GM21576 (cell line): ENCODE data around the gene CAMTA1.
A peak's percentile ranks its signal among the peaks of the same experiment; 100 is the strongest.
"Not testable (repeated sequence)": the region's sequence is repeated elsewhere in the genome, so short reads cannot be mapped to it uniquely, and the experiment has no call there.

Experiments
- ATAC-seq: cut with Tn5 transposase; IDR thresholded peaks from one replicate; pipeline ENCODE4 v1.9.1; 2021; ENCODE audit warnings: mild to moderate bottlenecking, moderate library complexity; ENCODE audit not compliant: unreplicated experiment

The CAMTA1 gene, protein sequence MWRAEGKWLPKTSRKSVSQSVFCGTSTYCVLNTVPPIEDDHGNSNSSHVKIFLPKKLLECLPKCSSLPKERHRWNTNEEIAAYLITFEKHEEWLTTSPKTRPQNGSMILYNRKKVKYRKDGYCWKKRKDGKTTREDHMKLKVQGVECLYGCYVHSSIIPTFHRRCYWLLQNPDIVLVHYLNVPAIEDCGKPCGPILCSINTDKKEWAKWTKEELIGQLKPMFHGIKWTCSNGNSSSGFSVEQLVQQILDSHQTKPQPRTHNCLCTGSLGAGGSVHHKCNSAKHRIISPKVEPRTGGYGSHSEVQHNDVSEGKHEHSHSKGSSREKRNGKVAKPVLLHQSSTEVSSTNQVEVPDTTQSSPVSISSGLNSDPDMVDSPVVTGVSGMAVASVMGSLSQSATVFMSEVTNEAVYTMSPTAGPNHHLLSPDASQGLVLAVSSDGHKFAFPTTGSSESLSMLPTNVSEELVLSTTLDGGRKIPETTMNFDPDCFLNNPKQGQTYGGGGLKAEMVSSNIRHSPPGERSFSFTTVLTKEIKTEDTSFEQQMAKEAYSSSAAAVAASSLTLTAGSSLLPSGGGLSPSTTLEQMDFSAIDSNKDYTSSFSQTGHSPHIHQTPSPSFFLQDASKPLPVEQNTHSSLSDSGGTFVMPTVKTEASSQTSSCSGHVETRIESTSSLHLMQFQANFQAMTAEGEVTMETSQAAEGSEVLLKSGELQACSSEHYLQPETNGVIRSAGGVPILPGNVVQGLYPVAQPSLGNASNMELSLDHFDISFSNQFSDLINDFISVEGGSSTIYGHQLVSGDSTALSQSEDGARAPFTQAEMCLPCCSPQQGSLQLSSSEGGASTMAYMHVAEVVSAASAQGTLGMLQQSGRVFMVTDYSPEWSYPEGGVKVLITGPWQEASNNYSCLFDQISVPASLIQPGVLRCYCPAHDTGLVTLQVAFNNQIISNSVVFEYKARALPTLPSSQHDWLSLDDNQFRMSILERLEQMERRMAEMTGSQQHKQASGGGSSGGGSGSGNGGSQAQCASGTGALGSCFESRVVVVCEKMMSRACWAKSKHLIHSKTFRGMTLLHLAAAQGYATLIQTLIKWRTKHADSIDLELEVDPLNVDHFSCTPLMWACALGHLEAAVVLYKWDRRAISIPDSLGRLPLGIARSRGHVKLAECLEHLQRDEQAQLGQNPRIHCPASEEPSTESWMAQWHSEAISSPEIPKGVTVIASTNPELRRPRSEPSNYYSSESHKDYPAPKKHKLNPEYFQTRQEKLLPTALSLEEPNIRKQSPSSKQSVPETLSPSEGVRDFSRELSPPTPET (N-terminal part only)

DNA sequence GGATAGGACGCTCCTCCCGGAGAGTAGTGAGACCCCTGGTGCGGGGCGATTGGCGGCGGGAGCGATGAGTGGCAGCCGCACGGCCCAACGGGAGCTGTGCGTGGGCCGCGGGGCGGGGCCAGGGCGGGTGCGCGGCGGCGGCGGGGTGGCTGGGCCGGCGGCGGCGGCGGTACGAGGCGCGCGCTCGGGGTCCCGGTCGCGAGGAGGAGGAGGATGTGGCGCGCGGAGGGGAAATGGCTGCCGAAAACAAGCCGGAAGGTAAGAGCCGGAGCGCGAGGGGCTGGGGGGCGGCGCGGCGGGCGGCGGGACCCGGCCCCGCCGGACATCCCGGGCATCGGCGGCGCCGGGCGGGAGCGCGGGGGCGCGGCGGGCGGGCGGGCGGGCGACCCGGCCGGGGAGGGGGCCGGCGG is at the start of gene CAMTA1:
CAMTA1 (plus strand) TSS at position 137 of the 410 bp plus-strand sequence; CDS start at position 214, 77 bp downstream.
- ATAC-seq, result peak; percentile 74

DNA sequence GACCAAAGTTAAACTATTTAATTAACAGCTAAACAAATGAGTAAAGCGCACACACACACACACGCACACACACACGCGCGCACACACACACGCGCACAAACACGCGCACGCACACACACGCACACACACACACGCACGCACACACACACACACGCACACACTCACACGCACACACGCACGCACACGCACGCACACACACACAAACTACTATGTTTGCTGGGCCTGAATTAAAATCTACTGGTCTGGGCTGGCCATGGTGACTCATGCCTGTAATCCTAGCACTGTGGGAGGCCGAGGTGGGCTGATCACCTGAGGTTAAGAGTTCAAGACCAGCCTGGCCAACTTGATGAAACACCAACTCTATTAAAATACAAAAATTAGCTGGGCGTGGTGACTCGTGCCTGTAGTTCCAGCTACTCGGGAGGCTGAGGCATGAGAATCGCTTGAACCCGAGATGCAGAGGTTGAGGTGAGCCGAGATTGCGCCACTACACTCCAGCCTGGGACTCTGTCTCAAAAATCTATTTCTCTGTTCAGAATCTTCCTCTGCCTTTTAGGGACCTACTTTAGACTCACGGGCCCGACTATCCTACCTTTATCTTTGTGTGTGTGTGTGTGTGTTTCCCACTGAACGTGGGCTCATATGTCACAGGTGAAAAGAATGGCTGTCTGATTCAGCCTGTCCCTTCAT is 46.1 kb upstream of the CAMTA1 start:
- no peak for ATAC-seq

DNA sequence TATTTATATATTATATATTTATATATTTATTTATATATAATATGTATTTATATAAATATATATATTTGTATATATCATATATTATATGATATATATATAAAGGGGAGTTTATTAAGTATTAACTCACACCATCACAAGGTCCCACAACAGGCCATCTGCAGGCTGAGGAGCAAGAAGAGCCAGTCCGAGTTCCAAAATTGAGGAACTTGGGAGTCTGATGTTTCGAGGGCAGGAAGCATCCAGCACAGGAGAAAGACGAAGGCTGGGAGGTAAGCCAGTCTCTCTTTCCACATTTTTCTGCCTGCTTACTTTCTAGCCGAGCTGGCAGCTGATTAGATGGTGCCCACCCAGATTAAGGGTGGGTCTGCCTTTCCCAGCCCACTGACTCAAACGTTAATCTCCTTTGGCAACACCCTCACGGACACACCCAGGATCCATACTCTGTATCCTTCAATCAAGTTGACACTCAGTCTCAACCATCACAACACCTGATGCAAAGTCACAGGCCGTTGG is 42.5 kb upstream of the CAMTA1 start:
- not testable (repeated sequence) for ATAC-seq

DNA sequence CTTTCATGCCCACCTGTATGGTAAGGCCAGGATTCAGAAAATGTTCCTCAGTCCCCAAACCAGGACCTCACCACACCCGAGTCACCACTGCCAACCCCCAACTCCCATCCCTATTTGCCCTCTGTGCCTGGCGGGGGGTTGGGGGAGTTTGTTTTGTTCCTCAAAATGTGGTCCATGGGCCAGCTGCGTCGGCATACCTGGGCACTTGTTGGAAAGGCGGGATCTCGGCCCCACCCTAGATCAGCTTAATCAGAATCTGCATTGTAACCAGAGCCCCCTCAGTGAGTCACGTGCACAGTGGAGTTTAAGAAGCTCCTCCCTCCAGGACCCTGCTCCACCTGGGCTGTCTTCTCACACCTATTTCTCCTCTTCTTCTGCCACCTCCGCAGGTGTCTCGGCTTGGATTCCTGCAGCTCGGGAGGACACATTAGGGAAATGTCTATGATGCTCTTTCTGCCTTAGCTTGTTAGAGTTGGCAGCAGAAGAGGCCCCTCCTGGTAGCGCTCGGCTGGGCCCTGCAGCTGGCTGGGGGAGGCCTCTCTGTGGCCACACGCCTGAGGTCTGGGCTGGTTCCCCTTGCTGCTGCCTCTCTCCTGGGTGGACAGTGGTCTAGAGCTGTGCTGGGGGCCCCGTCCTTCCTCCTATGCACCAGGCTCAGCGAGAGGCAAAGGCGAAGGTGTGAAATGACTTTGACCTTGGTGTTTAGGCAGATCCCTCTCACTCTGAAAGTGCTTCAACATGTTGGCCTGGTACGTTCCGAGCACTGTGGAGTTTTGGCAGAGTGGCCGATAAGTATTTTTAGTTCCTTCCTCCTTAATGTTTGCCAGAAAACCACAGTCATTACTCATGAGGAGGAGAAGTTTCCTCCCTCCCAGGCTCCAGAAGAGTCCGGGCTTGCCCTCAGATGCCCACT is 41.8 kb upstream of the CAMTA1 start:
- no peak for ATAC-seq

DNA sequence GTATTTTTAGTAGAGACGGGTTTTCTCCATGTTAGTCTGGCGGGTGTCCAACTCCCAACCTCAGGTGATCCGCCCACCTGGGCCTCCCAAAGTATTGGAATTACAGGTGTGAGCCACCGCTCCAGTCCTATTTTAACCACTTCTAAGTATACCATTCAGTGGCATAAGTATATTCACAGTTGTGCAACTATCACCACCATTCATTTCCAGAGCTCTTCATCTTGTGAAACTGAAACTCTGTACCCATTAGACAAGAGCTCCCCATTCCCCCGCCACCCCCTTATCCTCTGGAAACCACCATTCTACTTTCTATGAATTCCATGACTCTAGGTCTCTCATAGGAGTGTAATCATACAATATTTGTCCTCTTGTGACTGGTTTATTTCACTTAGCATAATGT is 40.2 kb upstream of the CAMTA1 start:
- ATAC-seq, result no peak

DNA sequence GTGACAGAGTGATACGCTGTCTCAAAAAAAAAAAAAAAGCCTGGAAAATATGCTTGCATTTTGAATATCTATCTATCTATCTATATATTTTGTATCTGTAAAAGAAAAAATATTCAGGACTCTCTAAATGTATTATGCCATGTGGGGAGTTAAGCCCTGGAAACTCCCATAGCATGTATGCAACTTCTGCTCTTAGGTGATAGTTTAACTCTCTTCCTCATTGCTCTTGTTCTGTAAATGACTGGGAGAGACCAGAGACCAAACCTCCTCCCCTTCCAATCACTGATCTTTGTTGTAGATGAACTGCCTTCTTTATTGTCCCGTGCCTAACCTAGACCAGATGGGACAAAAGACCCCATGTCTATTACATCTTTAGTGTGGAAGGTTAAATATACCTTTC is 37.6 kb upstream of the CAMTA1 start:
- no peak for ATAC-seq

DNA sequence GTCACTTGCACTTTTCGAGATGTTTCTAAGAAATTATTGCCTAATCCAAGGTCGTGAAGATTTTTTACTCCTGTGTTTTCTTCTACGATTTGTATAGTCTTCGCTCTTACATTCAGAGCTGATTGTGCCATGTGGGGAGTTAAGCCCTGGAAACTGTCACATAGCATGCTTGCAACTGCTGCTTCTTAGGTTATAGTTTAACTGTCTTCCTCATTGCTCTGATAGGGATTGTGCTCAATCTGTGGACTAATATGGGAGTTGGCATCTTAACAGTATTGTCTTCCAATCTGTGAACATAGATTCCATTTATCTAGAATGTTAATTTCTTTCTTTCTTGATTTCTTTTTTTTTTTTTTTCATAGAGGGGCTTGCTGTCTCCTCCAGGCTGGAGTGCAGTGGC is 34.8 kb upstream of the CAMTA1 start:
- ATAC-seq, result no peak

DNA sequence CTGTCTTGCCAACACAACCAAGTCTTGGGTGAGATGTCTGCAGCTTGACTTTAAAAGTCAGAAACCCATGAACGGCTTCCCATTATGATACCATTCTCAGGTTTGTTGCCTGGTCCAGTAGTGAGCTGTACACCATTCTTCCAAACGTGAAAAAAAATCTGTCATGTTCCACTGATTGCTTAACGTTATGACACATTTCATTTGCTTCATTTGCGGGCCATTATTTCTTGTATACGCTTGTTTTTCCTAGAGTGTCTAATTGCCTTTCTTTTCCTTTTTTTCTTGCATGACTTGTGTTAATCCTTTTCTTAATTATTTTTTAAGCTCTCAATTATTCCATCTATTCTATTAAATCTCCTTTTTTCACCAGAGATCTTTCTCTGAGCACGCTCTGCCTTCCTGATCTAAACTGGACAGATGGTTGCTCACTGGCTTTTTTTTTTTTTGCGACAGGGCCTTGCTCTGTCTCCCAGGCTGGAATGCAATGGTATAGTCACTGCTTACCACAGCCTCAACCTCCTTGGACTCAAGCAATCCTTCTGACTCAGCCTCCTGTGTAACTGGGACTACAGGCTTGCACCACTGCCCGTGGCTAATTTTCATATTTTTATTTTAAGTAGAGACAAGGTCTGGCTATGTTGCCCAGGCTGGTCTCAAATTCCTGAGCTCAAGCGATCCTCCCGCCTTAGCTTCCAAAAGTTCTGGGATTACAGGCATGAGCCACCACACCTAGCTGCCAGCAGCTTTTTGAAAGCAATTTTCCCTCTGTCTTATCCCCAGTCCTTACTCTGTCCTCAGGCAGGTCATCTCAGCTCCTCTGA is 31.7 kb upstream of the CAMTA1 start:
- no peak for ATAC-seq

DNA sequence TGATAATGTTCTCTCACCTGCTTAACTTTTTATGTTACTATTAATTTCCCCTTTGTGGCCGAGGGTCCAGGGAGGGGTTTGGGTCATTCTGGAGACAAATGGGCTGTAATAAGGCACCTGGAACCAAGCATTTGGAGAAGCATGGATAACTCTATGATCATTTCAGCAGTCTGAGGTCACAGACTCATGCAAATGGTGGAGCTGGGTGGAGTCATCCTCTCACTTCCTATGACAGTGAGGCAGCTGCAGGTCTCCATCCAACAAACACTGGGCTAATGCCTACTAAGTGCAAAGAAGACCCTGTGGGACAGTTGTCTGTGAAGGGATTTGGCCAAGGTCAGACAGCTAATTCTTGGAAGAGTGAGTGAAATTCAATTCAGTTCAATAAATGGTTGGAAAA is 28.8 kb upstream of the CAMTA1 start:
- ATAC-seq, result no peak

DNA sequence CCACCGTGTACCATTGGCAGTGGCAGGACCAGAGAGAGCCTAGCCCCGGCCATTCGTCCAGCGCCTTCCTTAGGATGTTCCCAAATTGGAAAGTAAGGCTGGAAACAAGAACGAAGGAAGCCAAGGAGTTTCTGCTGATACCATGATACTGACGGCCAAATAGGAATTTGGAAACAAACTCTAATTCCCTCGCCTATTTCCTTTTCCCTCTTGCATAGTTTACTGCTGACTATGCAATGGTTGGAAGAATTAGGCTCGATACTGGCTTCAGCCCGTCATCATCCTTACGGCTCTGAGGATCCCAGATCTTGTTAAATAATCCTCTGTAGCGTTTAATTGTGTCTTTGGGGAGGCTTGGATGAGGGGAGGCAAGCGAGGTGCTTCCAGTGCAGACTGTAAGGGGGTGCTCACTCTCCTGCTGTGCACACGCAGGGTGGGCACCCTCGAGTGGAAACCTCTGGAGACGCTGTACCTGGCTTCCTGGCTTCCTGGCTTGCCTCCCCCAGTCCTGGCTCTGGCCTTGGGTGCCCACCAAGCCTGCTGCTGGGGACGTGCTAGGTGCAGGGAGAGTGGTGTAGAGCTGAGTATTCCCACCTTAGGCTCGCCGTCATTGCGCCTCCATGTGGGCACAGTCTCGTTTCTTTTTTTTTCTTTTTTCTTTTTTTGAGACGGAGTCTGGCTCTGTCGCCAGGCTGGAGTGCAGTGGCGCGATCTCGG is 27.4 kb upstream of the CAMTA1 start:
- ATAC-seq, result no peak

DNA sequence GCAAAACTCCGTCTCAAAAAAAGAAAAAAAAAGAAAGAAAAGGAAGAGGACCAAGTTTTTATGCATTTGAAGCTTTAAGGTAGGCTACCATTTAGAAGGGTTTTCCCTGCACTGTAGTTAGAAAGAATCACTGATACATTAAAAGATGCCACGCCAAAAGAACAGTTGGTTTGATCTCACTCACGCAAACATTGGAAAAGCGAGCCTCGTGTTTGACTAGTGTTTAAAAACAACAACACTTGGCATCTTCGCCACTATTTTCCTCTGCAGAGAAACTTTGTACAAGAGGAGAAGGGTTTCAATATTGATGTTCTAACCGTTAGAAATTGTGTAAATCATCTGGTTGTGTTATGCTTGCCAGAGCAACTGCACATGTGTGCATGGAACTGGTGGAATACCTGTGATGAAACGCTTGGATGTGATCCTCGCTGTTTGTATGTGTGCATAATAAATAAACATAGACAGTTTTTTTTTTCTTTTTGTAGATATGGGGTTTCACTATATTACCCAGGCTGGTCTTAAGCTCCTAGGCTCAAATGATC is 24.0 kb upstream of the CAMTA1 start:
- no peak for ATAC-seq

DNA sequence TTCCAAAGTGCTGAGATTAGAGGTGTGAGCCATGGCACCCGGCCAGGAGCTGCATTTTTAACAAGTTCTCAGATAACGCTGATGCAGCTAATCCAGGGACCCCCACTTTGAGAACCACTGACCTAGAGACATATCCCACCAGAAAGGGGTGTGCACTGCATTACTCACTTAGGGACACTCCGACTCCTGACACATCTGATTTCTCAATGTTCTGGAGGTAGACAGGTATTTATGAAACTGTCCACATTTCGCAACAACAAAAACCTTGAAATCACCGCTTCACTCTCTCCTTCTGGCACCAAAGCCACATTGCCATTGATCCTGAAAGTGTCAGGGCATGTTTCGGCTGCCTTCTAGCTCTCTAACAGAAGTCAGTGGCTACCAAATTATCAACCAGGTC is 23.2 kb upstream of the CAMTA1 start:
- ATAC-seq, result no peak

DNA sequence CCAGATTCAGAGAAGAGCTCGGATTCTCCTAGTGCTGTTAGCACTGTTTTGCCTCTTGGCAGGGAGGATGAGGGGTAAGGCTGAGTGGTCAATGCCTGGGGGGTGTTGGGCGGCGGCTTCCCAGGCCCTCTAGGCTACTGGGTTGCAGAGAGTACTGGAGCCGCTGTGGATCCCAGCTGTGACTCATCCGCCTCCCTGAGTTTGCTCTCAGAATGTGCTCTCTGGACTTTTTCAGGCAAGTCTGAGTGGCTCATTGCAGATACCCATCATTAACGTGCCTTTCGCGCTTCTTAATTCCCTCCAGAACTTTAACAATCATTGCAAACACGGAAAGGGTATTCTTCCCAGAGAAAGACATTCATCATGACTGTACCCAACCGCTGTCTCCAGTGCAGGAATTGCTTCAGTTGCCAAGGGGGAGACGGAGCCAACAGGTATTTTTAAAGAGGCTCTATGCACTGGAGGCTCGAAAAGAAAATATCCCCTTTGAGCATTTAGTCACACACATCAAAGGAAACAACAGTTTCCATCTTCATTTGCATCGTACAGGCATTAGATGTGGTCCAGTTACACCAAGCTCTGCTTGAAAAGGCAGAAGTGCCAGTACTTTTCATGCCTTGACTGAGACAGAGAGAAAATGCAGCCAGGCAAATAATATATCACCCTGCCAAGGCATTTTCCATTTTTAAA is 14.4 kb upstream of the CAMTA1 start:
- ATAC-seq, result no peak

DNA sequence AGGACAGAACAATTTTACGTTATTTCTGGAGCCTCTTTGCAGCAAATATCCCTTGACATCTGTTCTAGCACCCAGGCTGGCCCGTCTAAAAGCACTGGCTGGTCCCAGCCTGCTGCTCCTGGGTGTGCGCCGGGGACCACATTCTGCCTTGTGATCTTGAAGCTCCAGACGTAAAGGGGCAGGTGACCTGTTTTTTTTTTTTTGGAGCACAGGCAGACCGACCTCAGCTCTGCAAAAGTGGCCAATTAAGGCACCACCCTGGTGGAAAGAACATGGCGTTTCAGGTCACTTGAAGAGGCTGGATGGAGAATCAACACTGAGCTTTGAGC is 13.8 kb upstream of the CAMTA1 start:
- no peak for ATAC-seq

DNA sequence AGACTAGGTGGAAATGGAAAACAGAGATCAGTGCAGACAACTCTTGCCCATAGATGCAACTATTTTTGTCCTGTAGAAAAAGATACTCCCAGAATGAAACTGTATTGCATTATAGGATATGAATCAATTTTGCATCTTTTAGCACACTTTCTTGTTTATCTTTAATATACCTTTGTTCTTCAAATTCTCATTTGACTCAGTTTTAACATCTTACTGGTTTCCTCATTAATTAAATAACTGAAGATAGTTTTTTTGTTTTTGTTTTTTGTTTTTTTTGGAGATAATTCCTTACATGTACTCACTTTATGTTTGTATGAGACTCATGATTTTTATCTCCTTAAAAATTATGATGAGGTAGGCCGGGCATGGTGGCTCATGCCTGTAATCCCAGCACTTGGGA is 10.9 kb upstream of the CAMTA1 start:
- no peak for ATAC-seq

DNA sequence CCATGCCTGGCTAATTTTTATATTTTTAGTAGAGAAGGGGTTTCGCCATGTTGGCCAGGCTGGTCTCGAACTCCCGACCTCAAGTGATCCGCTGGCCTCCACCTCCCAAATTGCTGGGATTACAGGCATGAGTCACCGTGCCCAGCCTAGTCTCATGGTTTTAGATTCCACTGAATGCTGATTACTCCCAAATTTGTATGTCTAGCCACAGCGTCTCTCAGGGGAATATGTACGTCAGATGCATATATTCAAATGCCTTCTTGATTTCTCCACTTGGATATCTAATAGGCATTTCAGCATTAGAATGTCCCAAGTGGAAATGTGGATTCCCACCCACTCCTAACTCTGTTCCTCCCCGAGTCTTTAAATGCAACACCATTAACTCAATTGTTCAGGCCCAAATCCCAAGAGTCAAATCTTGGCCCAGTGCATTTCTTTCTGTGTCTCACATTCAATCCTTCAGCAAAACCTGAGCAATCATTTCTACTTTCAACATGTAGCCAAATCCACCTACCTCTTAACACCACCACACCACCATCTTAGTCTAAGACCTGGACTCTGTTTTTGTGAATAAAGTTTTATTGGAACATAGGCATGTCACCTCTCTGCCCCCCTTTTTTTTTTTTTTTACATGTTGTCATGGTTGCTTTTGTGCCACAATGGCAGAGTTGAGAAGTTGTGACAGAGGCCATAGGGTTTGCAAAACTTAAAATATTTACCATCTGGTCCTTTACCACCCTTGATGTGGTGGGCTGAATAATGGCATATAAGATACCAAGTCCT is 9.8 kb upstream of the CAMTA1 start:
- no peak for ATAC-seq
